DND-41 (cell line): ENCODE results near the gene EDNRA.

Experiments
- ATAC-seq: fragments of 200-7000 bp; cut with Tn5 transposase; 3 replicates; pipeline ENCODE4 v1.9.1; 2021; ENCODE audit warnings: low read depth; ENCODE audit not compliant: insufficient read depth
- DNase-seq: peaks from one replicate; pipeline ENCODE4 v3.0.0-alpha.2; 2020
- H2AFZ ChIP-seq: 2 replicates; pipeline ENCODE4 v1.6.0; 2012; ENCODE audit warnings: low read depth, low read length
- H3K27ac ChIP-seq: 2 replicates; pipeline ENCODE4 v1.5.1; 2012; ENCODE audit warnings: low read length, inconsistent platforms
- H3K27me3 ChIP-seq: fragments of 200-600 bp; sonication (generic); 2 replicates; pipeline ENCODE4 v1.6.0; 2012; ENCODE audit warnings: low read length, mild to moderate bottlenecking, inconsistent platforms; ENCODE audit not compliant: insufficient read depth, poor library complexity
- H3K36me3 ChIP-seq: 2 replicates; pipeline ENCODE4 v1.5.1; 2012; ENCODE audit warnings: low read length, inconsistent platforms; ENCODE audit not compliant: insufficient read depth
- H3K4me1 ChIP-seq: 2 replicates; pipeline ENCODE4 v1.5.1; 2012; ENCODE audit warnings: mild to moderate bottlenecking, low read length; ENCODE audit not compliant: insufficient read depth
- H3K4me2 ChIP-seq: 2 replicates; pipeline ENCODE4 v1.6.0; 2012; ENCODE audit warnings: mild to moderate bottlenecking, moderate library complexity, low read length, inconsistent platforms; ENCODE audit not compliant: insufficient read depth
- H3K4me3 ChIP-seq, 2 experiments: fragments of 200-600 bp in 1 of 2; shearing (Covaris generic) in 1 of 2; 2 replicates each; pipeline ENCODE4 v1.5.1; 2012 to 2016; ENCODE audit warnings: inconsistent platforms in 2 of 2, low read length in 2 of 2, mild to moderate bottlenecking in 2 of 2, low read depth in 1 of 2, moderate library complexity in 1 of 2
- H3K79me2 ChIP-seq: 2 replicates; pipeline ENCODE4 v1.6.0; 2012; ENCODE audit warnings: low read length, inconsistent platforms; ENCODE audit not compliant: insufficient read depth
- H3K9ac ChIP-seq: 2 replicates; pipeline ENCODE4 v1.6.0; 2012; ENCODE audit warnings: low read depth, mild to moderate bottlenecking, inconsistent platforms, low read length, moderate library complexity
- H3K9me3 ChIP-seq: 2 replicates; pipeline ENCODE4 v1.5.1; 2012; ENCODE audit warnings: low read length, moderate library complexity, mild to moderate bottlenecking, inconsistent platforms; ENCODE audit not compliant: insufficient read depth, severe bottlenecking
- H4K20me1 ChIP-seq: 2 replicates; pipeline ENCODE4 v1.6.0; 2012; ENCODE audit warnings: low read length; ENCODE audit not compliant: insufficient read depth
- EZH2 ChIP-seq: IDR thresholded peaks from 3 replicates; pipeline ENCODE4 v1.6.1; 2012; ENCODE audit warnings: borderline replicate concordance, low read depth, mild to moderate bottlenecking, moderate library complexity, low read length, inconsistent platforms; ENCODE audit not compliant: severe bottlenecking
- TF ChIP-seq, protein P1 (sequence below): IDR thresholded peaks from 2 replicates; pipeline ENCODE4 v1.5.1; 2012; ENCODE audit warnings: borderline replicate concordance, low read length, moderate library complexity, mild to moderate bottlenecking; ENCODE audit not compliant: poor library complexity, severe bottlenecking; ENCODE audit errors: extremely low read depth

The EDNRA gene

DNA sequence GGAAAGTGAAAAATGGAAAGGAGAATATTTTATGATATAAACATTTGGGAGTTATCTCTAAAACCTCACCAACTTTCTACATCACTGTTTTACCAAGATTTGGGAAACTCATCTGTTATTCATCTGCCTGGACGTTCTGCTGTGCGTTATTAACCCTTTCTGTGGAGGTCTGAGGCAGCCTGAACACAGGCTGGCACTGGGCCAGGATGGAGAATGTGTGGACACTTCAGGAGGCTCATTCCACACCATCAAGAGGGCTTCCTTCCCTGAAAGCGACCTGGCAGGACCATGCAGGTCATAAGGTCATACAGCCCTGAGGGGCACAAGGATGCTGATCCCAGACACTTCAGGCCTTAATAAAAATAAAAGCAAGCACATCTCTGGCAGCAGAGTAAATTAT is 105.1 kb downstream of the EDNRA start:
- Histone ChIP-seq H3K27ac (no peak overlapping the region), H3K27me3 (peaks cover 3% of the 10 kb centered on the region), H4K20me1 (no peaks in the 10 kb centered on the region), H2AFZ (no peak overlapping the region), H3K4me3 (no peak overlapping the region), H3K4me2 (no peak overlapping the region), H3K9me3 (no peaks in the 10 kb centered on the region), H3K4me1 (no peaks in the 10 kb centered on the region), H3K79me2 (no peaks in the 10 kb centered on the region), H3K9ac (no peak overlapping the region), H3K36me3 (no peaks in the 10 kb centered on the region)
- no peak for ATAC-seq
- TF ChIP-seq, protein P1, sequence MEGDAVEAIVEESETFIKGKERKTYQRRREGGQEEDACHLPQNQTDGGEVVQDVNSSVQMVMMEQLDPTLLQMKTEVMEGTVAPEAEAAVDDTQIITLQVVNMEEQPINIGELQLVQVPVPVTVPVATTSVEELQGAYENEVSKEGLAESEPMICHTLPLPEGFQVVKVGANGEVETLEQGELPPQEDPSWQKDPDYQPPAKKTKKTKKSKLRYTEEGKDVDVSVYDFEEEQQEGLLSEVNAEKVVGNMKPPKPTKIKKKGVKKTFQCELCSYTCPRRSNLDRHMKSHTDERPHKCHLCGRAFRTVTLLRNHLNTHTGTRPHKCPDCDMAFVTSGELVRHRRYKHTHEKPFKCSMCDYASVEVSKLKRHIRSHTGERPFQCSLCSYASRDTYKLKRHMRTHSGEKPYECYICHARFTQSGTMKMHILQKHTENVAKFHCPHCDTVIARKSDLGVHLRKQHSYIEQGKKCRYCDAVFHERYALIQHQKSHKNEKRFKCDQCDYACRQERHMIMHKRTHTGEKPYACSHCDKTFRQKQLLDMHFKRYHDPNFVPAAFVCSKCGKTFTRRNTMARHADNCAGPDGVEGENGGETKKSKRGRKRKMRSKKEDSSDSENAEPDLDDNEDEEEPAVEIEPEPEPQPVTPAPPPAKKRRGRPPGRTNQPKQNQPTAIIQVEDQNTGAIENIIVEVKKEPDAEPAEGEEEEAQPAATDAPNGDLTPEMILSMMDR, result no peak
- TF ChIP-seq EZH2, result no peak
- no peak for DNase-seq

DNA sequence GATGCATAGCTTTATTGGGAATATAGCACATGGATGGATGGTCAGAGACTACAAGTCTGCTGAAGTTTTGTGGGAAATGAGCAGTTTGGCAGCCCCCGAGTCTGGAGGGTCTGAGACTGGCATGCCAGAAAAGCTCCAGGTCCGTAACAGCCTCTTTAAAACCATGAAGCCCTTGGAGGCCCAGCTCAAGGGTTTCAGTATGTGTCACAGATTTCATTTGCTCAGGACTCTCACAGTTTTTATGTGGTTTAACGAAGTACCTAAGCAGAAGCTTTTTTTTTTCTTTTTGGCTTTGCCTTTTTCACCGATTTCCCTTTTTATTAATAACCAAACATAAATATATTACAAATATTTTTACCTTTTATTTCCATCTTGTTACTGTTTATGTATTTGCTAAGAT is 105.7 kb downstream of the EDNRA start:
- DNase-seq (no peak), ATAC-seq (no peak)
- H3K79me2 ChIP-seq, result no peaks in the 10 kb centered on the region
- H3K36me3 ChIP-seq, result no peaks in the 10 kb centered on the region
- H3K4me2 ChIP-seq, result no peak overlapping the region
- TF ChIP-seq, protein P1, result no peak
- TF ChIP-seq EZH2, result no peak
- no peak overlapping the region for H3K27ac ChIP-seq
- no peak overlapping the region for H3K4me3 ChIP-seq
- H3K4me1 ChIP-seq, result no peaks in the 10 kb centered on the region
- no peak overlapping the region for H3K9ac ChIP-seq
- H3K27me3 ChIP-seq, result peaks cover 3% of the 10 kb centered on the region
- no peaks in the 10 kb centered on the region for H4K20me1 ChIP-seq
- no peaks in the 10 kb centered on the region for H3K9me3 ChIP-seq
- no peak overlapping the region for H2AFZ ChIP-seq

GRCh38 chr4:147587041-147587440 is 106.1 kb downstream of the EDNRA start:
- H3K27ac ChIP-seq, result no peak overlapping the region
- no peaks in the 10 kb centered on the region for H3K9me3 ChIP-seq
- ATAC-seq (no peak), DNase-seq (no peak)
- H3K79me2 ChIP-seq, result no peaks in the 10 kb centered on the region
- H4K20me1 ChIP-seq, result no peaks in the 10 kb centered on the region
- no peak overlapping the region for H2AFZ ChIP-seq
- H3K4me3 ChIP-seq, result no peak overlapping the region
- H3K4me1 ChIP-seq, result no peaks in the 10 kb centered on the region
- H3K9ac ChIP-seq, result no peak overlapping the region
- TF ChIP-seq, protein P1, result no peak
- TF ChIP-seq EZH2, result no peak
- H3K27me3 ChIP-seq, result peaks cover 3% of the 10 kb centered on the region
- H3K4me2 ChIP-seq, result no peak overlapping the region
- H3K36me3 ChIP-seq, result no peaks in the 10 kb centered on the region

DNA sequence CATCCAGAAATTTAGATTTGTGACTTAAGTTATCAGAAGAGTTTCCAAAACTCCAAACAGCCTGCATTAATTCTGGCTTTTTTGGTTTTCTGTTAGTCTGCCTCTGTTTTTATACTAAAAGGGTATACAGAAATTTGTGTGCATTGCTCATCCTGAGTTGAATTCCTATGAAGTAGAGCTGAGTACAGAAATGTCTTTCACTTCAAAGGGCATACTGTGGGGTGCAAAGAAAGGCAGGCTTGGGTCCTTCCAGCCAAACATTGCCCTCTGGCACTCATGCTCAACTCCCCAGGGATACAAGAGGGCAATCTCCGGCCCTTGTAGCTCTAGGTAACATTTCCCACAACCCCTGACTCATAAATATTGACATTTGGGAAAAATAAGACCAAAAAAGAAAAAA is 108.7 kb downstream of the EDNRA start:
- H3K4me1 ChIP-seq, result no peaks in the 10 kb centered on the region
- no peak overlapping the region for H3K9ac ChIP-seq
- TF ChIP-seq, protein P1, result no peak
- DNase-seq (no peak), ATAC-seq (no peak)
- H4K20me1 ChIP-seq, result no peaks in the 10 kb centered on the region
- H3K79me2 ChIP-seq, result no peaks in the 10 kb centered on the region
- no peak overlapping the region for H3K4me2 ChIP-seq
- no peak overlapping the region for H2AFZ ChIP-seq
- H3K4me3 ChIP-seq, result no peak overlapping the region
- H3K27me3 ChIP-seq, result peaks cover 3% of the 10 kb centered on the region
- H3K27ac ChIP-seq, result no peak overlapping the region
- H3K9me3 ChIP-seq, result no peaks in the 10 kb centered on the region
- H3K36me3 ChIP-seq, result no peaks in the 10 kb centered on the region
